Activated T-cell treated with anti-CD3 and anti-CD28 coated beads for 4 hours (primary cell): ENCODE results near the gene MYO1E.
A peak's percentile ranks its signal among the peaks of the same experiment; 100 is the strongest.

Experiments used
- DNase-seq: peaks from one replicate; pipeline ENCODE4 v3.0.0-alpha.2; 2020

MYO1E gene

DNA sequence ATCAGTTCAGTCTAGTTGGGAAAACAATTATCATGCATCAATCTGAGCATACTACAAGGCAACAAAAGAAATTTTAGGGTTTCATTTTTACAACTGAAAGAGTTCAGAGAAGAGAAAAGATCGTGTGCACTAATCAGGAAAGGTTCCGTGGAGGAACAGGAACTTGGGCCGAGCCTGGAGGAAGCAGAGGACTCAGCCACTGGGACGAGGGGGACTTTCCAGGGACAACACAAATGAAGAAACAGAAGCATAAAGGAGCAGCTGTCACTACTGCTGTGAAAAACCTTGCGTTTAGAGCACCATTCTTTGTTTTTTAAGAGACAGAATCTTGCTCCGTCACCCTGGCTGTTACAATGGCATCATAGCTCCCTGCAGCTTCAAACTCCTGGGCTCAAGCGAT lies 60.5 kb downstream of the MYO1E start:
- DNase-seq = no peak

DNA sequence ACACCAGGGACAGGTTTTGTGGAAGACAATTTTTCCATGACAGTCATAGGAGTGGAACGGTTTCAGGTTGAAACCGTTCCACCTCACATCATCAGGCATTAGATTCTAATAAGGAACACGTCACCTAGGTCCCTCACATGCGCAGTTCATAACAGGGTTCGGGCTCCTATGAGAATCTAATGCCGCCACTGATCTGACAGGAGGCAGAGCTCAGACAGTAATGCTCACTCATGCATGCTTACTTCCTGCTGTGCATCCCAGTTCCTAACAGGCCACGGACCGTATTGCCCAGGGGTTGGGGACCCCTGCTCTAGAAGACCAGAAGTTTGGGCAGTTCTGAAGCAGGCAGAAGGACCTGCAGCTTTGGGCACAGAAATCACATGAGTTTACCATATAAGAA lies 61.5 kb downstream of the MYO1E start:
- DNase-seq = no peak

DNA sequence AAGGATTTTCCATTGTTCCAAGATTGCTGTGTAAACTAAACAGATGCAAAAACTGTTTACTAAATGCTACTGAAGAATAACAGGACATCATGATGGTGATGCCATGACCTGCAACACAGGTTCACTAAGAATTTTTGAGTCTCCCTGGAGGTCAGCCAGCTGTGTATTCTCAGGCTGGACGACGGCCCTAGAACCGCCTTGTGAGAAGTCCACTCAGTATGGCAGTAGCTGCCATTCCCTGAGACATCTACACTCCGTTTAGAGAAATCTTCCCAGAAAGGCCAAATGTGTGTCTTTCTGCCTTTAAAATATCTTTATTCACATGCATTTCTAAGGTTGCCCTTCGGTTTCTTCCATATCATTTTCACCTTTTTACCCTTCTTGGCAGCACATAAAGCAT lies 63.3 kb downstream of the MYO1E start:
- DNase-seq = no peak

DNA sequence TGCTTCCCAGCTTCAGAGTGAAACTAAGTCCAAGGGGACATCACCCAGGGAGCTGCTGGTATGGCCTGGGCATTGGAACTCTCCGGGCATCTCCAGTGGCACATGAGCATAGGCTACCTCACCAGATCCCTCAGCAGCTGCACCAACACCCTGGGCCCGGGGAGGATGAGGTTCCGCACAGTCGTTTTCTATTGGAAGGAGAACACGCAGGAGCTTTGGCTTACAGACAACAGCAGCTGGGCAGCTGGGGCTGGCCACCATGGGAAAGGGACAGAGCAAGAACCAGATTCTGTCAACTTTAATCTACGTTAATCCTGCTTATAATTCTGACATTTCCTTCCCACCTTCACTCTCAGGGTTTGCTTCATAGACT lies 65.5 kb downstream of the MYO1E start:
- DNase-seq = no peak

DNA sequence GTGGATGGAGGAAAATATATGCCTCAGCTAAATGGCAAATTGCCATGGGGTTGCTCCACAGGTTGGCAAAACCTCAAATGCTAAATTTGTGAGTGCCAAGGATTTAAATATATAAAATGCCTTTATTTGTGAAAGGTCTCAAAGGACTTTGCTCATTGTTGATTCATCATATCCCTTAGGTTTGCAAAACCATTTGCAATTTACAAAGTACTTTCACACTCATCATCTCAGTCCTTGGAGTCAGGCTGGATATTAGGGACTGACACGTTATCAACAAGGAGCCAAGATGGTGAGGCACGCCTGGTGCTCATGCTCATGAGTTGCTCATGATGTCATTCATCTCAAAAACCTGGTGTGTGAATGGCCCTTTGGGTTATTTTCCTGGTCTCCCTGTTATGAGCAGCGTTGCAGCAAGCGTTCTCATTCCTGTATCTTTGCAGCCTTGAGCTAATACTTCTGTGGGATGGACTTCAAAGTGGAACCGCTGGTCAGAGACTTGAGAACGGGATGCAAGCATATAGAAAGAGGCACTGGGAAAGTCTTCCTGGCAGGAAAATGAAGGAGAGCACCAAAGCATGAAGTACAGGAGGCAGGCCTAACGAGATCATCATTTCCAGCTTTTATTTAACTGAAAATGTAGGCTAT lies 66.0 kb downstream of the MYO1E start:
- DNase-seq = no peak

DNA sequence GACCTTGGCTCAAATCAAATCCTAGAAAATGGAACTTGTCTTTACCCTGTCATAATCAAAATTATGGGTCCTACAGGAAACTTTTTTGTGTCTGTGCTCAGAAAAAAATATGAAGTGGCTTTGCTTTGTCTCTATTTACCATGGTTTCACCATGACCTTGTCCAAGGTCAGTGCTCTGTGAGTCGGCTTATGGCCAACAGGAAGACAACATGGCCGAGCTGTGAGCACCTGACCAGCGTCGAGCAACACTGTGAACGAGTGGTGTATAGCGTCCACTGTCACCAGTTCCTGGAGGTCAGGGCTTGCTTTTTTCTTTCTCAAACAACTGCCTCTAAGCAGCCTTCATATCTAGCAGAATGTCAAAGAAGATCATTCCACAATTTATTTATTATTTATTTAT lies 67.9 kb downstream of the MYO1E start:
- DNase-seq = no peak

DNA sequence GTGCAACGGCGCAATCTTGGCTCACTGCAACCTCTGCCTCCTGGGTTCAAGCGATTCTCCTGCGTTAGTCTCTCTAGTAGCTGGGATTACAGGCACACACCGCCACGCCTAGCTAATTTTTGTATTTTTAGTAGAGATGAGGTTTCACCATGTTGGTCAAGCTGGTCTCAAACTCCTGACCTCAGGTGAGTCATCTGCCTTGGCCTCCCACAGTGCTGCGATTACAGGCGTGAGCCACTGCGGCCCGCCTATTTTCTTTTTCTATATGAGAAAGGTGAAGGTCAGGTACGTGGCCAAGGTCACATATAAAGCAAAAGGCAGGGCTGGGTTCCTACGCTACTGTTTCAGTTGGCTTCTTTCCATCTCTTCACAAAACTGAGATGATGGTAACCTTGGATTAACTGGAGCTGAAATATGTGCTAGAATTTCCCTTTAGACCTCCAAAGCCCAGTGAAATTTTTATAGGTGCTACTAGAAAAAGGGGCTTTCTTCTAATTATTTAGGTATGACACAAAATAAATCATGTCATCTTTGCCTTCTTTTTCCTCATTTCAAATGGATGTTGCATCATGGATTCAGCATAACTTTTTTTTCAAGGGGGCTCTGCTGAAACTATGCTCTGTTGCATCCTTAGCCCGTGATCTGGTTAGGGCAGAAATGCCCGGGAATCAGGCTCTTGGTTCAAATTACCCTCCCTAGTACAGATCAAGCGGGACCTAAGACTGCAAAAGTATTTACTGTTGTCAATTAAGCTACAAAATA lies 68.5 kb downstream of the MYO1E start:
- DNase-seq = no peak

DNA sequence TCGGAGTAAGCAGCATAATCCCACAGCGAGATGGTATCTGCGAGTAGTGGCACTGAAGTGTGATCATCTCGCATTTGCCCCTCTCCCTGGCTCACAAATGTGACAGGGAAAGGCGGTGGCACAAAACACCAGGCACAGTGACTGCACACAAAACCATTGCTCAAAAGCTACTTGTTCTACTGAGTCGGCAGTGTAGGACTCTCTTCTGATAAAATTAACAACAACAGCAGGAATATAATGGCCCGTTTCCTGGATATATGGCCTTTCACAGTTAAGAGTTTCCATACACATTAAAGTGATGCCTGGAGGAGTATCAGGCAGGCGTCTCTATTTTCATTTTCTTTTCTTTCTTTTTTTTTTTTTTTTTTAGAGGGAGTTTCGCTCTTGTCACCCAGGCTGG lies 69.0 kb downstream of the MYO1E start:
- no peak for DNase-seq

DNA sequence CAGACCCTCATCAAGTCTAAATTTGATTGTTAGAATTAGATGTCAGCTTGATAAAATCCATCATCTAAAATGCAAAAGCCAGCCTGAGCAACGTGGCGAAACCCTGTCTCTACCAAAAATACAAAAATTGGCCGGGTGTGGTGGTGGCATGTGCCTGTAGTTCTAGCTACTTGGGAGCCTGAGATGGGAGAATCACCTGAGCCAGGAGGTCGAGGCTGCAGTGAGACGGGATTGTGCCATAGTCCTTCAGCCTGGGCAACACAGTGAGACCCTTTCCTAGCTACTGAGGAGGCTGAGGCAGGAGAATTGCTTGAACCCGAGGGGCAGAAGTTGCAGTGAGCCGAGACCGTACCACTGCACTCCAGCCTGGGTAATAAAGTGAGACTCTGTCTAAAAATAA lies 69.5 kb downstream of the MYO1E start:
- DNase-seq = no peak

DNA sequence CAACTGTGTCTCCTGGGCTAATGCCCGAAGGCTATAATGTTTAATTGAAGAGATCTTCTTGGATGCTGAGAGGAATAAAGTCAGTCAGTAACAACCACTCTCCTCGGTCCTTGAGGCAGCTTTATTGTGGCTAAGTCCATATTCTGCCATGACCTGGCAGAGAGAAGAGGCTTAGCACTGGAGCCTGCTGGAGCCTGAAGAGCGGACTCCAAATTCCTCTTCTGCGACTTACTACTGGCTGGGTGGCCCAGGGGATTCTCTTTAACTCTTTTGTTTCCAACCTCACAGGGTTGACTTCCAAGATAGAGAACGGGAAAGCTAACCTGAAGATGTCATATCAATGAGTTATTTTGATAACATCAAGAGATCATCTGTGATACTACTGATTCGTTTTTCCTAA lies 71.1 kb downstream of the MYO1E start:
- DNase-seq = no peak

DNA sequence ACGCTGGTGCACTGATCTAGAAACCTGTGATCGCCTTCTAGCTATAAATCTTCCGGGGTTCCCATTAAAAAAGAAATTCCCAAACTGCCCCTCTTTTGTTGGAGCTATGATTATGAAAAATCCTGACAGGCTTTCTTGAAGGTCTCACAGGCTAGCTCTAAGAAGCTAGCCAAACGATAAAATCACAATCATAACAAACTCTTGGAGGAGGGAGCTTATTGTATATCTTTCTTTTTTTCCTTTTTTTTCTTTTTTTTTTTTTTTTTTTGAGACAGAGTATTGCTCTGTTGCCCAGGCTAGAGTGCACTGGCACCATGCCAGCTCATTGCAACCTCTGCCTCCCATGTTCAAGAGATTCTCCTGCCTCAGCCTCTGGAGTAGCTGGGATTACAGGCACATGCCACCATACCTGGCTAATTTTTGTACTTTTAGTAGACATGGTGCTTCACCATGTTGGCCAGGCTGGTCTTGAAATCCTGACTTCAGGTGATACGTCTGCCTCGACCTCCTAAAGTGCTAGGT lies 72.0 kb downstream of the MYO1E start:
- DNase-seq = no peak

DNA sequence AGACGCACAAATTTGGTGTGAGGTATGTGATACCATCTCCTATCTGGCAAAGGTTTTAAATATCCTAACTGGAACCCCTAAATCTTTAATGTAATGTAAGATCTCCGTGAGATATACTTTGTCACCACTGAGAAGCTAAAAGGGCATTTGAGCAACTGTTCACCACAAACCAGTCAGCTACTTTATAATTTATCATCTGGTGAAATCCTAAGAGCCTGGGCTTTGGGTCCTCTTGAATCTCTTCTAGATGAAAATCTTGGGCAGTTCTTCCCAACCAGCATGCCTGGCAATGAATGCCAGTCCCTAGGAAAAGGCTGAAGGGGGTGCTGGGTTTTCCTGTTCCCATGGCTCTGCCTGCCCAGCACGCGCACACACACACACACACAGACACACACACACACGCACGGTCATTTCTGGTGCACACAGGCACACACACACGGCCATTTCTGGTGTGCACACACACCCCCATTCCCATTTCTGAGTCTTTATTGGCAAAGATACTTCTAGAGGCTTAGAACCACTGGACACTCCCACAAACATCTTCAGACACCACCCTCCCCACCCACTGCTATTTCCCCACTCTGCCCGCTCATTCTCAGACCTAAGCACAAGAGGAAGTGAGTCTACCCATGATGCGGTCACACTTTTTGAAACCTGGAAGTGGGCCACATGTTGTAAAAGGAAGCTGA lies 72.6 kb downstream of the MYO1E start:
- peak; percentile 55 for DNase-seq

DNA sequence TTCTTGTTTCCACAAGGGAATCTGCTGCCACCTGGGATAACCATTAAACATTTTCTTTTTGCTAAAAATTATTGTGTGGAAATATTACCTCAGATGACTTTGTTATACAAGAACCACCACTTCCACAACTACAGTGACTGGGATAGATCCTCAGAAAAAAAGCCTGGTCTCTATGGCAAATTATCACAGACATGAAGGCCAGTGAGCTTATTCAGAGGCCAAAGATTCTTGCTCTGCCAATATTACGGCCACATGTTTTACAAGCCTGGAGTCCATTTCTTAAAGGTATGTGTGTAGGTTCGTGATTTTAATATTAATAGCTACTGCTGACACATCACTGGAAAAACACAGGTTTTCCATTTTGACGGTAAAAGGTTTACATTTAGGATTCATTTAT lies 73.8 kb downstream of the MYO1E start:
- DNase-seq = no peak

DNA sequence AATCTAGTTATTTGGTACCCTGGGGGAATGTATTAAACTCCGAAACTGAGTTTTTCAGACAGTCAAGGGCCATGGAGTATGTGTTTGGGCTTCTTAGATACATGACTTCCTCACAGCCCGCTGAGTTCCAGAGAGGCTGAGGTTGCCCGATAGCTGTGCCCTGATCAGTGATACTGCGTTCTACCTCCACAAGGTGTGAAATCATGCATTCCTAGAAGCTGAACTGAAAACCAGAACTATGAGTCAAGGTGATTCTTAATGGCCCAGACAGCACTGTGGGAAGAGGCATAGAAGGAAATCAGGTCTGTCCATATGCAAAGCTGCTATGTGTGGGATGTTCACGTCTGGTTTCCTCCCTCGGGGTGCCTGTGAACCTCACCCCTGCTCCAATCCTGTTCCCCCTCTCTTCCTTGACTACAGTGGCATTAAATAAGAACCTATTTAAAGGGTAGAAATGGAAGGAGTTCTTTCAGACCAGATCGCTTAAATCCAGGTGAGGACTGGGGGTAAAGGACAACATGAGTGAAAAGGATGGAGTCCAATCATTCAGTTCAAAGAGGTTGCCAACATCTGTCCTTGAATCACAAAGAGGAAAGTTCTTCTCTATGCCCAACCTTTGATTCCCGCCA lies 74.3 kb downstream of the MYO1E start:
- no peak for DNase-seq

DNA sequence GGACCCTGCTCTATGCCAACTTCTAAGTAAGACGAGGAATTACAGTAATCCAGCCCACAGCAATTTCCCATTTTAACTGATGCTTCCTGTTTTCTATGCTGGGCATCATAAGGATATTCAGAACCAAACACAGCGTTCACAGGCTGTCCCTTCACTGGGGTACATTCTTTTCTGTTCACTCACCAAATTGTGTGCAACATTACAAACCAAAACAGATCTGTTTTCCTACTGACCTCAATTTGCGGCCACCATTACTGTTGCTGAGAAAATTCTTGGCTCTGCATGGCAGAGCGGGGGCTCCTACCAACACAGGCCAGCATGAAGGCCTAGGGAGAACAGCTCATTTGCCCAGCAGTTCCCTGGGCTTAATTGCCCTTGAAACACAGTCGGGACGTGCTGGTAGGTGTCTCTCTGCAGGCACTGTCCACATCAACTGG lies 76.5 kb downstream of the MYO1E start:
- no peak for DNase-seq

DNA sequence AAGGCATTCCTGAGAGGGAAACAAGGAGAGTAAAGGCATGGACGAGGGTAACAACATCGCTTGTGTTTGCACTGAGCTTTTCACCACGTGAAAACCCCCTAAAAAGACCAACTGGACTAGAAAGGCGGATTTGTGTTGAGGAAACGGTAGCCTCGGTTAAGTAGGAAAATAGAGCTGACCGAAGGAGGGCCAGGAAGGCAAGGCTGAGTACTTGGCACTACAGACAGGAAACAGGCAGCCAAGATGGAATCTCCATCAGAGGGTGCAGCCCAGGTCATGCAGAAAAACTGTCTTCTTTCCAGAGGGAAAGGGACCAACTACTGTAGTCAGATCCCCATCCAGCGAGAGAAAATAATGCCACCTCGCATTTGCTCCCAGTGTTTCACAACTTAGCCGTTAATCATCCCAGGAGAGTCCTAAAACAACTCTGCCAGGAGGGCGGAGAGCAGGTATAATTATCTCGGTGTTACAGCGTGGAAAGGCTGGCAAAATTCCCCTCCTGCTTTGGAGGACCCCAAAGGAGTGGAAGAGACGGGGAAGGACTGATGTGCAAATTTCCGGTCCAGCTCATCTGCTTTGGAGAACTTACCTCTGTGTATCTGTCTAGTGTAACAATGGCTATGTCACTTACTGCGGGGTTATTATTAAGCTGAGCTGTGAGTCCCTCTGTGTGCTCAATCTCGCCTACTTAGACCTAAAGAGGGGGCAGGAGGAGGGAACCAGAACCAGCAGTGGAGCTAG lies 77.2 kb downstream of the MYO1E start:
- DNase-seq = no peak

DNA sequence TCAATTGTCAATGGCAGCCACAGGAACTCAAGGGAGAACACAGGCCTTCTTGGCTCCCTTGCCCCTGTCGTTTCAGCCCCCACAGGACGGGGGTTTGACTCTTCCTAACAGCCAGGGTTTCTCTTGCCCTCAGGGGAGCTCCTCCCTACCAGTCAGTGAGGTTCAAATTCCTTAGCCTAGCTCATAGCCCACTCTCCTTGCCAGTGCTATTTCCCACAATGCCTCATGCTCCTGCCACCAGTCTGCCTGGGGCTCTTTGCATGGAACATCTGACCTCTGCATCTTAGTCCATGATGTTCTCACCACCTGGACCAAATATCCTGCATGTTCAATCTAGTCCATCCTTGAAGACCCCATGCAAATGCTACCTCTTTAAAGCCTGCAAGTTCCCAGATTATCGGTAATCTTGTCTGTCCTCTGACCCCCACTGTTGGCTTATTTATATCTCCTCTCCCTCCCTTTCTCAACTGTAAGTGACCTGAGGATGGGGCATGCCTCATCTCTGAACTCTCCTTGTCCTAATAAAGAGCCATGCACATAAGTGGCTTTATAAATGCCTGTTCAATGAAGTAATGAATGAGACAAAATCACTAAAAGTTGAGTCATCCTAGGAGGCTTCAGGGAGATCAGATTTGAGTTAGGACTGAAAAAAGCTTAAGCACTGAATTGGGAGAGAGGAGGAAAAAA lies 78.0 kb downstream of the MYO1E start:
- no peak for DNase-seq

DNA sequence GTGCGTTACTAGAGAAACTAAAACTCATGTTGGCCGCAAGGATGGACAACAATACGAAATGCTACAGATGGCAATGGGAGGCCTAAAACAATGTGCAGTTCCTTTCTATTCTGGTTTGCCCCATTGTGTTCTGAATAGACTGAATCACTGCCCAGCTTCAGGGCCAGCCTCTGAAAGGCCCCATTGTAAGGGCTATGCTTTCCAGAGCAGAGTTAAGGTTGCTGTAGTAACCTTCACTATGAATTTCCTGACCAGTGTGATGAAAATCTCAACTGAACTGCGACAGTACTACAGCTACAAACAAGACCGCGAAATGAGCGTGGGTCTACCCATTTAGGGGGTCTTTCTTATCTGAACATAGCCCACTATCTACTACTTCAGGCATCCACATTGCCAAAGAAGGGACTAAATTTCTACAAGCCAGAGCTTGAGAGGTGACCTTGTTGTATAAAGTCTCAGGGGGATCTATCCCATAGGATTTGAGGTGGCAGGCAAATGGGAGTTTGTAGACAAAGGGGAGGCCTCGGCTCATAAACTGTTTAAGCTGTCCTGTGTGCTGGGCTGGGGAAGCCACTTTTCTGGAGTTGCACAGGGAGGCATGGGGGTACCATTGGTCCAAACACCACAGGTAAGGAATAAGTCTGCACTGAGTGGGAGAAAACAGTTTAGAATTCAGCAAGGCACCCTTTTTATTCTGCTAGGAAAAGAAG lies 80.1 kb downstream of the MYO1E start:
- no peak for DNase-seq

DNA sequence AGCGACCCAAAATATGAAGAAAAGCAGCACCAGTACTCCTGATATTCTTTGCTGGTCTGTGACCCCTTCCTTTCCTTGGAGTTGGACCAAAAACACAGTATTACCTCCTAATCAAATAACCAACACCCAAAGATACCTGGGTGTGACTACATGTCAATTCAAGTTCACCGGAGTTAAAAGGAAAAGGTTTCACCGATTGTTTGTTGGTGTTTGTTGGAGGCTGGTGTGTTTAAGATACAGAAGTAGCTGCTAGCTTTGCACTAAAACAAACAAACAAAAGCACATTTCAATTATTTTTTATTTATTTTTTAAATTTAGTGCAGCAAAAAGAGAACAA lies 81.5 kb downstream of the MYO1E start:
- no peak for DNase-seq

DNA sequence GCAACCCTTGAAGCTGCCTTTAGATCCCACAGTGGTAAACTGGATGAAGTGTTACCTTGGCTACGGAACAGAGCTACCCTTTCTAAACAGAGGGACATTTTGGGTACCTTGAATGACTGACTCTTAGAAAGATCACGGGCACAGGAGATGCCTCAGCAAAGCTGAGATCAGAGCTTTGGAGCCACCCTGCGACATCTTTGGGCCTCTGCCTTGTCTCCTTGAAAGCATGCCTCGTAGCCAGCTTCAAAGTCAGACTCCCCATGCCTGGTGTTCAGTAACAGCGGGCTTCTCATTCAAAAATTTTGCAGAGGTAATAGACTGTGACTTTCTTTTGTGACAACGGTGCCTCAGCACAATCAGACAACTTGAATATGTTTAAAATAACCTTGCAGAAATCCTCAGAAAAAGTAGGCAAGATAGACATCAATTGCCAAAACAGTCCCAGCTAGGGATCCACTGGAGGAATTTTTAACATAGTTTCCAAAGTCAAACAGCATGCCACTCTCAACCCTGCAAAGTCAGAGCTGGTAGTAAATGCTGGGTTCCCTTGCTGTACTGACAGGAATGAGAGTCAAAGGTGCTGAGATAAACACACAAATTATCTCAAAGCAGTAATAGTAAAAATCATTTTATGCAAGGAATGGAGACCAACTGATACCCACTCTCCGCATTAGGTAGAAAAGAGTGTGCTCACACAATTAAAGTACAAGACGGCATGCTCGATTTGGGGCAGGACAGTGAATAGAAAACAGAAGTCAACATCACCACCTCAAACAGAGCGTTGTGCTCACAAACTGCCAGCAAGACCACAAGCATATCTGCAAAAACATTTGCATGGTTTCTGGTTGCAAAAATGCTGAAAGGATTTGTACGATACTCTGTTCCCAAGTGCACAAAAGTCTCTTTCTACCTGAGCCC lies 82.1 kb downstream of the MYO1E start:
- DNase-seq = no peak

DNA sequence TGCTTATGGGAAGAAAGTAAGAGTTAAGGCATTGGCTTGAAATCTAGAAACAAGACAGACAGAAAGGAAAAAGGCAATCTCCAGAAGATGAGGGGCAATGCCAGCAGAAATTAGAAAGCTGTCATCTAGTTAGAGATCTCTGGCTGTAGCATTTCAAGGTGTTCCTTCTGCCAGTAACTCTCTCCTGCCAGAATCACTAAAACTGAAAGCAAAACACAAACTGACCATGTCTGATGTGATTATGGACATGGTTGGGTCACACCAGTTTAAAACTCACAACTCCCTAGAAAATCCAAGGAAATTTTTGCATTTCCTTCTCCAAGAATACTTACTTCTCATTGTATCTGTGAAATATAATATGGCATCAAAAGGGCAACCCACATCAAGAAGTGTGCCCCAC lies 83.1 kb downstream of the MYO1E start:
- DNase-seq = no peak
